Calu3 (cell line): ENCODE results near the gene SLC22A5. TPM values are rescaled to one million over a fixed set of nuclear protein-coding genes. Genes with fewer than 3 reads are reported as not detected.

Experiments used
- BruUV-seq: library from RNA; stranded (reverse); fragments of 400-500 nt; replicated peaks from 2 replicates; lab custom pipeline; 2021; lab: Mats Ljungman, UMichigan
- CTCF ChIA-PET: fragments of 300-600 bp; sonication (Branson Sonifier 250); formaldehyde crosslinking; loops from one replicate; lab custom pipeline; 2022; ENCODE audit warnings: antibody characterized with exemption; lab: Charles Lee
- DNase-seq: peaks from one replicate; pipeline ENCODE4 v3.0.0; 2022
- H3K27ac Mint-ChIP-seq: one replicate; pipeline ENCODE4 v1.8.0; 2022; ENCODE audit warnings: mixed read lengths; ENCODE audit not compliant: unreplicated experiment
- H3K27me3 Mint-ChIP-seq: one replicate; pipeline ENCODE4 v1.8.0; 2022; ENCODE audit warnings: mixed read lengths; ENCODE audit not compliant: unreplicated experiment
- H3K36me3 Mint-ChIP-seq: one replicate; pipeline ENCODE4 v1.8.0; 2022; ENCODE audit warnings: mild to moderate bottlenecking, moderate library complexity, mixed read lengths; ENCODE audit not compliant: insufficient read depth, unreplicated experiment
- H3K4me1 Mint-ChIP-seq: one replicate; pipeline ENCODE4 v1.8.0; 2022; ENCODE audit warnings: mild to moderate bottlenecking, low read depth, mixed read lengths; ENCODE audit not compliant: unreplicated experiment
- H3K4me3 Mint-ChIP-seq: one replicate; pipeline ENCODE4 v1.8.0; 2022; ENCODE audit warnings: mild to moderate bottlenecking, low read depth, moderate library complexity, mixed read lengths; ENCODE audit not compliant: unreplicated experiment
- H3K9me3 Mint-ChIP-seq: one replicate; pipeline ENCODE4 v1.8.0; 2022; ENCODE audit warnings: low read depth, mixed read lengths; ENCODE audit not compliant: unreplicated experiment
- CTCF ChIP-seq: fragments of 200-600 bp; IDR thresholded peaks from one replicate; pipeline ENCODE4 v1.8.0; 2022; ENCODE audit warnings: antibody characterized with exemption; ENCODE audit not compliant: unreplicated experiment
- intact Hi-C: fragments of 100-400 bp; cut with micrococcal nuclease; formaldehyde crosslinking; loops from one replicate; pipeline ENCODE4 v1.10.0; 2022; ENCODE audit not compliant: unreplicated experiment
- total RNA-seq: library from RNA; stranded (reverse); gene quantifications from 2 replicates; pipeline ENCODE4 v1.2.3, GENCODE V29; 2022

Gene SLC22A5
- total RNA-seq, 1 experiment from 2014 or later = 24.6 TPM

GRCh38 chr5:132424167-132424880, 54.8 kb downstream of the SLC22A5 start:
- Mint-ChIP-seq H3K4me1 (peaks cover 62% of the 10 kb centered on the region), H3K36me3 (no peaks in the 10 kb centered on the region), H3K9me3 (no peaks in the 10 kb centered on the region), H3K4me3 (no peak overlapping the region), H3K27me3 (no peaks in the 10 kb centered on the region), H3K27ac (no peak overlapping the region)
- DNase-seq = no peak
- intact Hi-C loops = no loop called here
- CTCF ChIA-PET = interaction anchor here (1.3 kb wide), 1 partner anchor 9 kb away, joined by 3 read pairs; no protein-coding TSS in a partner anchor
- TF ChIP-seq CTCF = no peak
- no TSS peak for BruUV-seq

- peaks cover 62% of the 10 kb centered on the region for H3K4me1 Mint-ChIP-seq
- no peak overlapping the region for H3K27ac Mint-ChIP-seq
- intact Hi-C loops = loop anchor here (5.0 kb wide), 1 partner anchor 38 kb away; no protein-coding TSS in a partner anchor
- CTCF ChIA-PET = interaction anchor here (2.8 to 3.4 kb wide), 3 partner anchors 39 to 77 kb away, joined by 11 to 25 read pairs (median 25); partner anchors contain the start of gene IRF1
- BruUV-seq = no TSS peak
- H3K27me3 Mint-ChIP-seq = no peaks in the 10 kb centered on the region
- H3K4me3 Mint-ChIP-seq = no peak overlapping the region
- no peaks in the 10 kb centered on the region for H3K36me3 Mint-ChIP-seq
- no peak for TF ChIP-seq CTCF
- H3K9me3 Mint-ChIP-seq = no peaks in the 10 kb centered on the region
- DNase-seq = no peak
Observed at GRCh38 chr5:132425009-132425937, 55.8 kb downstream of the SLC22A5 start.

- H3K27me3 Mint-ChIP-seq = no peaks in the 10 kb centered on the region
- TF ChIP-seq CTCF = no peak
- H3K4me1 Mint-ChIP-seq = peaks cover 65% of the 10 kb centered on the region
- H3K36me3 Mint-ChIP-seq = no peaks in the 10 kb centered on the region
- no peaks in the 10 kb centered on the region for H3K9me3 Mint-ChIP-seq
- no peak overlapping the region for H3K4me3 Mint-ChIP-seq
- intact Hi-C loops = loop anchor here (5.0 kb wide), 1 partner anchor 39 kb away; no protein-coding TSS in a partner anchor
- no peak overlapping the region for H3K27ac Mint-ChIP-seq
- BruUV-seq = TSS peak; percentile 29
- DNase-seq = no peak
- CTCF ChIA-PET = interaction anchor here (1.2 to 3.4 kb wide), 8 partner anchors 33 to 76 kb away, joined by 3 to 25 read pairs (median 8); partner anchors contain the start of gene IRF1
Observed at GRCh38 chr5:132425975-132426524, 56.5 kb downstream of the SLC22A5 start.
